ENCODE measurements around the gene NR4A2.

The NR4A2 gene

GRCh38 chr2:156356014-156356754, 23.7 kb upstream of the NR4A2 start:
- TF ChIP-seq CTCF (IDR thresholded peaks at IDR 0.05; ENCODE audit: low read depth, low read length, missing control alignments): no peak
- in situ Hi-C loops (cut with HindIII; ENCODE audit: low sequenced_read_pairs): no loop called here
- H3K4me3 ChIP-seq (ENCODE audit: low read depth, low read length): no peak overlapping the region
- DNase-seq (ENCODE audit: low read depth): no peak

DNA sequence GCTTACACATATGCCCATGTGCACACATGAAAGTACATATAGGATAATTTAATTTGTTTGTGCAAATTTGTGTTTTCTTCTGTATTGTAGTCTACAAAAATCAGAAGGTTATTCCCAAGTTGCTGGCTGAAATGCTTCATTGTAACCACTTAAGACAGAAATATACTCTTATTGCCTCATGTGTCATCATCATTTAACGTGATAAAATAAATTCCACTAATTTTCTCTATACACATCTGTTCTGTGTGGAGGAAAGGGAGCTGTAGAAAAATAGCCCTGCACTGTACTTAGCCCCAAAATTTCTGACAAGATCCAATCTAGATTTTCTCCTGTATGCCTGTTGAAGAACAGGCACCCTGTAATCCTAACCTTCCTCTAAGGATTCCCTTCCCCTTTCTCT, 20.4 kb upstream of the NR4A2 start:
- no peak for DNase-seq (ENCODE audit: low read depth)
- TF ChIP-seq CTCF (IDR thresholded peaks at IDR 0.05; ENCODE audit: low read depth, low read length, missing control alignments): no peak
- in situ Hi-C loops (cut with HindIII; ENCODE audit: low sequenced_read_pairs): no loop called here
- H3K4me3 ChIP-seq (ENCODE audit: low read depth, low read length): no peak overlapping the region

GRCh38 chr2:156350374-156351142, 18.0 kb upstream of the NR4A2 start:
- in situ Hi-C loops (cut with HindIII; ENCODE audit: low sequenced_read_pairs): no loop called here
- DNase-seq (ENCODE audit: low read depth): no peak
- H3K4me3 ChIP-seq (ENCODE audit: low read depth, low read length): no peak overlapping the region
- no peak for TF ChIP-seq CTCF (IDR thresholded peaks at IDR 0.05; ENCODE audit: low read depth, low read length, missing control alignments)

DNA sequence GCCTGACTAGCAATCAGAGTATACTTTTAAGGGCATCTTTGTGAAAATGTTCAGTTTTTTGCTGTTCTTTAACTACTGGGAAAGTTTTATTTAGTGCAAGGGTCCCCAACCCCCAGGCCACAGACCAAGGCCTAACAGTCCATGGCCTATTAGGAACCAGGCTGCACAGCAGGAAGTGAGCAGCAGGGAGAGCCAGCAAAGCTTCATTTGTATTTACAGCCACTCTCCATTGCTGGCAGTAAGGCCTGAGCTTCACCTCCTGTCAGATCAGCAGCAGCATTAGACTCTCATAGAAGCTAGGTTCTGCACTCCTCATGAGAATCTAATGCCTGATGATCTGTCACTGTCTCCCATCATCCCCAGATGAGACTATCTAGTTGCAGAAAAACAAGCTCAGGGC, 17.1 kb upstream of the NR4A2 start:
- DNase-seq (ENCODE audit: low read depth): no peak
- in situ Hi-C loops (cut with HindIII; ENCODE audit: low sequenced_read_pairs): no loop called here
- H3K4me3 ChIP-seq (ENCODE audit: low read depth, low read length): no peak overlapping the region
- TF ChIP-seq CTCF (IDR thresholded peaks at IDR 0.05; ENCODE audit: low read depth, low read length, missing control alignments): no peak

DNA sequence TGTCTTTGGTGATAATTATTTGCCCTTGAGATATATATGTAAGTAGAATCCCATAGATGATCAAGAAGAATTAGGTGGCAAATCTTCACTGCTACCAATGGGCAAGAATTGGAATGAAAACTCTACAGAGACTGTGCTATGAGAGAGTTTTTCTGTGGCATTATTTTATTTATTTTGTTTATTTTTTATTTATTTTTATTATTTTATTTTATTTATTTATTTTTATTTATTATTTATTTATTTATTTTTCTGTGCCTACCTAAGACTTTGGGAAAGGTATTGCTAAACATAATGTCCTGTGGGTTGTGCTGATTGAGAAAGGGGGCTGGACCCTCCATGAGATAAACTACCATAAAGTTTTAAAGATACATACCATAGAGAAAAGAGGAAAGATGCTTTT, 16.6 kb upstream of the NR4A2 start:
- in situ Hi-C loops (cut with HindIII; ENCODE audit: low sequenced_read_pairs): no loop called here
- H3K4me3 ChIP-seq (ENCODE audit: low read depth, low read length): no peak overlapping the region
- no peak for TF ChIP-seq CTCF (IDR thresholded peaks at IDR 0.05; ENCODE audit: low read depth, low read length, missing control alignments)
- no peak for DNase-seq (ENCODE audit: low read depth)

DNA sequence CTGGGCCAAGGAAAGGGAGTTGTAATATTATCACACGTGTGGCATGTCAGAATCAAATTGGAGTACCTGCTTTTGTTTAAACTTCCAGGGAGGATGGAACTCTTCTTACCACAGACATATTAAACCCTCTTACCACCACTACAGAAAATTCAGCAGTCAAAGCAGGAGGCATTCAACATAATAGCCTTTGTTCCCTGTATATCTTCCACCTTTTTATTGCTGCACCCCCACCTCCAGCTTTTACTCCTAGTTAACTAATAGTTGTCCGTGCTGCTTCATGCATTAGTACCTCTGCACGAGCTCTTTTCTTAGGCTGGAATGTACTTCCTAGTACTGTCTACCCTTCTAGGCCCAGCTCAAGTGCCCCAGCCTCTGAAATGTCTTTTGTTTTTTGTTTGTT, 14.9 kb upstream of the NR4A2 start:
- in situ Hi-C loops (cut with HindIII; ENCODE audit: low sequenced_read_pairs): no loop called here
- no peak for TF ChIP-seq CTCF (IDR thresholded peaks at IDR 0.05; ENCODE audit: low read depth, low read length, missing control alignments)
- no peak overlapping the region for H3K4me3 ChIP-seq (ENCODE audit: low read depth, low read length)
- no peak for DNase-seq (ENCODE audit: low read depth)
